SK-N-MC (cell line): ENCODE data around the gene MEGF9.

Experiments
- DNase-seq: peaks from one replicate; pipeline ENCODE4 v3.0.0-alpha.2; 2011; ENCODE audit warnings: low read depth, low spot score
- H3K27ac ChIP-seq: fragments of 200-600 bp; sonication (generic); 2 replicates; pipeline ENCODE4 v1.5.1; 2016; ENCODE audit warnings: mixed run types
- H3K36me3 ChIP-seq: fragments of 200-600 bp; sonication (generic); 2 replicates; pipeline ENCODE4 v1.6.1; 2017; ENCODE audit warnings: antibody characterized with exemption, low read length, mixed read lengths; ENCODE audit not compliant: insufficient read depth
- H3K4me3 ChIP-seq: fragments of 200-600 bp; sonication (generic); 2 replicates; pipeline ENCODE4 v1.5.1; 2016
- H3K9ac ChIP-seq: fragments of 200-600 bp; sonication (generic); 2 replicates; pipeline ENCODE4 v1.8.0; 2017; ENCODE audit warnings: mixed run types, mixed read lengths; ENCODE audit not compliant: insufficient read length
- H3K9me3 ChIP-seq: fragments of 200-600 bp; sonication (generic); 2 replicates; pipeline ENCODE4 v1.6.1; 2017; ENCODE audit warnings: low read depth, mild to moderate bottlenecking, antibody characterized with exemption, low read length, moderate library complexity, mixed read lengths
- EZH2 ChIP-seq: fragments of 200-600 bp; sonication (generic); IDR thresholded peaks from one replicate; pipeline ENCODE4 v1.6.1; 2017; ENCODE audit warnings: antibody characterized with exemption
- FOXP2 ChIP-seq: optimal IDR thresholded peaks from 2 replicates; pipeline ENCODE3; 2011; ENCODE audit warnings: mild to moderate bottlenecking, moderate library complexity; ENCODE audit not compliant: insufficient read depth; ENCODE audit errors: extremely low read length, control extremely low read depth
- POLR2AphosphoS5 ChIP-seq: IDR thresholded peaks from 2 replicates; pipeline ENCODE4 v1.6.1; 2012; ENCODE audit warnings: mild to moderate bottlenecking, low read depth, low read length, borderline replicate concordance

MEGF9 gene

DNA sequence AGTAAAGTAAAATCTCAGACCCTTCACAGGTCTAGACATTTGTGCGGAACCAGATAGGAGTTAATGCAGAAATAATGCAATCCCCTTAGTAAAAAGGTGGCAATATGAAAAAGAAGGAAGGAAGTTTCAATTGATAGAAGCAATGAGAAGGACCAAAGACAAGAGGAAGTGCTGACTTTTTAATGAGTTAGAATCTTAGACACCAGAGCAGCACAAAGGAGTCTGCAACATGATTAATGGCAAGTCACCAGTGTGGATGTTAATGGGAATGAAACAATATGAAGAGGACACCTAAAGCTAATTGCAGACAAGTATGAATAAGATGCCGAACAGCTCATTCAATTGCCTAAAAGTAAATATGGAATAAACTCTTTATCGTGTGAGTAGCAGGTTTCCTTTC, 50.9 kb downstream of the MEGF9 start:
- H3K4me3 ChIP-seq = no peak overlapping the region
- peak overlapping the region; percentile 34; the same call in 1 of the 2 replicates for H3K27ac ChIP-seq
- no peaks in the 10 kb centered on the region for H3K36me3 ChIP-seq
- no peak for TF ChIP-seq EZH2
- no peak for TF ChIP-seq POLR2AphosphoS5
- no peak for TF ChIP-seq FOXP2
- H3K9ac ChIP-seq = no peak overlapping the region
- no peak for DNase-seq
- no peaks in the 10 kb centered on the region for H3K9me3 ChIP-seq

GRCh38 chr9:120662513-120662912, 51.8 kb downstream of the MEGF9 start:
- no peak overlapping the region for H3K4me3 ChIP-seq
- no peak overlapping the region for H3K9ac ChIP-seq
- H3K27ac ChIP-seq = no peak overlapping the region
- no peak for DNase-seq
- no peak for TF ChIP-seq POLR2AphosphoS5
- TF ChIP-seq EZH2 = no peak
- no peak for TF ChIP-seq FOXP2
- H3K36me3 ChIP-seq = no peaks in the 10 kb centered on the region
- H3K9me3 ChIP-seq = no peaks in the 10 kb centered on the region

GRCh38 chr9:120659676-120660075, 54.6 kb downstream of the MEGF9 start:
- TF ChIP-seq POLR2AphosphoS5 = no peak
- no peak for TF ChIP-seq FOXP2
- no peak for TF ChIP-seq EZH2
- no peak for DNase-seq
- H3K36me3 ChIP-seq = no peaks in the 10 kb centered on the region
- H3K27ac ChIP-seq = no peak overlapping the region
- no peak overlapping the region for H3K4me3 ChIP-seq
- H3K9me3 ChIP-seq = no peaks in the 10 kb centered on the region
- no peak overlapping the region for H3K9ac ChIP-seq

DNA sequence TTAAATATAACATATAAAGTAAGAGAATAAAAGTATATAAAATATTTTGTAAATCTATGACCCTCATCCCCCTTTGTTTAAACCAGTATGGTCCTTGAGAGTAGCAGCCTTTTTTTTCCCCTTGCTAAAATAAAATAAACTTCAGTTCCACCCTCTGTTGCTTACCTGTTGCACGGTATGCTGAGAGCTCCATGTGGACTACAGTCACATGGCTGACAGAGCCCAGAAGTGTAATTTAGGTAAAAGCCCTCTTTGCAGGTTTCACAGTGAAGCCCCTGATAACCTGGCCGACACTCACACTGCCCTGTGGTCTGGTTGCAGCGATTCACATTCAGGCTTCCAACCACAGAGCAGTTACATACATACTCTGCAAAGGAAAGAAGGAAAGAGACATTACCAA, 55.1 kb downstream of the MEGF9 start:
- Histone ChIP-seq H3K4me3 (no peak overlapping the region), H3K36me3 (no peaks in the 10 kb centered on the region), H3K9ac (no peak overlapping the region), H3K27ac (no peak overlapping the region), H3K9me3 (no peaks in the 10 kb centered on the region)
- DNase-seq = no peak
- TF ChIP-seq EZH2 (no peak), FOXP2 (no peak), POLR2AphosphoS5 (no peak)

DNA sequence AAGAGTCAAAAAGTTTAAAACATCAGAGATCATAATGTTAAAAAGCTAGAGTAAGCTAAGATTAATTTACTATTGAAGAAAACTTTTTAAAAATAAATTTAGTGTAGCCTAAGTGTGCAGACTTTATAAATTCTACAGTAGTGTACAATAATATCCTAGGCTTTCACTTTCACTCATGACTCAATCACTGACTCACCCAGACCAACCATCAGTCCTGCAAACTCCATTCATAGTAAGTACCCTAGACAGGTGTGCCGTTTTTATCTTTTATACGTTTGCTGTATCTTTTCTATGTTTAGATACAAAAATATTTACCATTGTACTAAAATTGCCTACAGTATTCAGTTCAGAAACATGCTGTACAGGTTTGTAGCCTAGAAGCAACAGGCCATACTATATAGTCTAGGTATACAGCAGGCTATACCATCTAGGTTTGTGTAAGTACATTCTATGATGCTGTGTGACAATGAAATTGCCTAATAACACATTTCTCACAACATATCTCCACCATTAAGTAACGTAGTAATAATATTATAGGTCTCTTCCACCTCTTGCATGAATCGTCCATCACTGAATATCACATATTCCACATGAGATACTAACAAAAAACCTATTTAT, 59.2 kb downstream of the MEGF9 start:
- H3K36me3 ChIP-seq = no peaks in the 10 kb centered on the region
- no peak overlapping the region for H3K9ac ChIP-seq
- no peak overlapping the region for H3K27ac ChIP-seq
- H3K9me3 ChIP-seq = no peaks in the 10 kb centered on the region
- no peak overlapping the region for H3K4me3 ChIP-seq
- no peak for DNase-seq
- TF ChIP-seq FOXP2 (no peak), POLR2AphosphoS5 (no peak), EZH2 (no peak)

DNA sequence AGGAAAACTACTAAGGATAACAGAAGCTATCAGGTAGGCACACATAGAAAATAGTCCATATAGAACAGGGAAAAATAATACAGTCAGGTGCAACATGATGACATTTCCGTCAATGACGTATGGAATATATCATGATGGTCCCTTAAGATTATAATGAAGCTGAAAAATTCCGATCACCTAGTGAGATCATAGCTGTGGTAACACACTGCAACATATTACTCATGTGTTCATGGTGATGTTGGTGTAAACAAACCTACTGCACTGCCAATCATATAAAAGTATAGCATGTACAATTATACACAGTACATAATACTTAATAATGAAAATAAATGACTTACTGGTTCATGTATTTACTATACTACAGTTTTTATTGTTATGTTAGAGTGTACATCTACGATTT, 60.0 kb downstream of the MEGF9 start:
- no peak for DNase-seq
- Histone ChIP-seq H3K27ac (no peak overlapping the region), H3K36me3 (no peaks in the 10 kb centered on the region), H3K9me3 (no peaks in the 10 kb centered on the region), H3K4me3 (no peak overlapping the region), H3K9ac (no peak overlapping the region)
- TF ChIP-seq EZH2 = no peak
- TF ChIP-seq FOXP2 = no peak
- no peak for TF ChIP-seq POLR2AphosphoS5

DNA sequence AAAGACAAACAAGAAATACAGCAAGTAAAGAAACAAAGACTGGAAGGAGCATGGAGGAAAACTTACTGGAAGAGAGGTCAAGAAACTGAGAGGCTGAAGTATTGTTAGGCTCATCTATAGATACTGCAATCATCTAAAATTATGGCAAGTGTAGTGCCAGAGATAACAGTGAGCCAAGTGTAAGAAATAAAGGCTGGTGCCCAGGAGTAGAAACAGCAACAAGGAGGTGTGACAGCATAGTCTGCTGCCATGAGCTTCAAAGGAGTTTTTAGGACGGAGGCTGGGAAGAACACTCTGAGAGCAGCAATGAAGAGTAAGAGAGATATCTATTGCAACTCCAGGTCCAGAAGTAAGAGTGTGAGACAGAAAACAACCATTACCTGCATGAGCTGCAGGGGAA, 60.5 kb downstream of the MEGF9 start:
- no peak overlapping the region for H3K4me3 ChIP-seq
- no peaks in the 10 kb centered on the region for H3K36me3 ChIP-seq
- H3K27ac ChIP-seq = no peak overlapping the region
- no peaks in the 10 kb centered on the region for H3K9me3 ChIP-seq
- no peak overlapping the region for H3K9ac ChIP-seq
- no peak for DNase-seq
- no peak for TF ChIP-seq POLR2AphosphoS5
- TF ChIP-seq EZH2 = no peak
- TF ChIP-seq FOXP2 = no peak

DNA sequence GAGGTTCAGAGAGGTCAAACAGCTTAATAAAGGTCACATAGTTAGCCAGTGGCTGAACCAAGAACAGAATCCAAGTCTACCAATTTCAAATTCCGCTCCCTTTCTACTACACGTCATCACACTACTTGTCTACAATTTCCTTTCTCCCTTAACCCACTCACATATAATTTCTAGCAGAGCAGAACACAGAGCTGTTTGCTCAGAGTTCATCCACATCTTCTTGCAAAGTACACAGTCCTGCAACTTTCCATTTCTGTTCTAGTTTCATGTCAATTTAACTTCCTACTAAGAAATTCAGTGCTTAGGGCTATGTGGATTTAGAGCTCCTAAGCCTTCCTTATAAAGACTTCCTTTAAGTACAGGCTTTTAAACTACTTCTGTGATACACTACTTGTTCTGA, 61.3 kb downstream of the MEGF9 start:
- no peak overlapping the region for H3K9ac ChIP-seq
- no peak overlapping the region for H3K27ac ChIP-seq
- no peaks in the 10 kb centered on the region for H3K9me3 ChIP-seq
- DNase-seq = no peak
- no peaks in the 10 kb centered on the region for H3K36me3 ChIP-seq
- no peak for TF ChIP-seq FOXP2
- H3K4me3 ChIP-seq = no peak overlapping the region

GRCh38 chr9:120650352-120650751, 63.9 kb downstream of the MEGF9 start:
- no peak for DNase-seq
- no peak overlapping the region for H3K9ac ChIP-seq
- no peaks in the 10 kb centered on the region for H3K9me3 ChIP-seq
- TF ChIP-seq FOXP2 (no peak), POLR2AphosphoS5 (no peak)
- H3K36me3 ChIP-seq = no peaks in the 10 kb centered on the region
- no peak overlapping the region for H3K27ac ChIP-seq
- no peak overlapping the region for H3K4me3 ChIP-seq
